ENCODE data around the gene UNC119B.
"Not testable (repeated sequence)": the region's sequence is repeated elsewhere in the genome, so short reads cannot be mapped to it uniquely, and the experiment has no call there.

The UNC119B gene

DNA sequence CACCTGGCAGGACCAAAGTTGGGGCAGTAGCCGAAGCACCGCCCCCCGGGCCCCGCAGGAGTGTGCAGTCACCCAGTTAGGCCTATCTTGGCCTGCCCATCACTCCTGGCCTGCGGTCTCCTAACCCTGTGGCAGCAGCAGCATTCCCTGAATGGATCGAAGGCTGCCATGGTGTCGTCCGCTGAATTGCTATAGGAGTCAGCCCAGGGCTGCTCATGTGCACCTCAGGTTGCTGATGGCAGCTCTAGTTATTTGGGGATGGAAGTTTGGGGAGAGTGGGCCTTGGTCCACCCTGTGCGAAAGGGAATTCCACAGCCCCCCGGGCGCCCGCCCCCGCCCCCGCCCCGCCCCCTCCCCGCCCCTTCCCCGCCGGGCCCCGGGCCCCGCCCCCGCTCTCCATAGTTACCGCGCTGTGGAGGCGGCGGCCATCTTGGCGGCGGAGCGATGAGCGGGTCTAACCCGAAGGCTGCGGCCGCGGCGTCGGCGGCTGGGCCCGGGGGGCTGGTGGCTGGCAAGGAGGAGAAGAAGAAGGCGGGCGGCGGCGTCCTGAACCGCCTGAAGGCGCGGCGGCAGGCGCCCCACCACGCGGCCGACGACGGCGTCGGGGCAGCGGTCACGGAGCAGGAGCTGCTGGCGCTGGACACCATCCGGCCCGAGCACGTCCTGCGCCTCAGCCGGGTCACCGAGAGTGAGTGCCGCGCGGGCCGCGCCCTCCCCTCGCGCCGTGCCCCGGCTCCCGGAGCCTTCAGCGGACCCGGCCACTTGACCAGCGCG, at the start of gene UNC119B:
UNC119B (plus strand) TSS at position 428 of the 774 bp plus-strand sequence; CDS start at position 445, 17 bp downstream.
- Histone ChIP-seq H3K27me3 (ENCODE audit: control insufficient read depth in 2 of 2, insufficient read depth in 2 of 2, low read length in 2 of 2) (no peaks in the 10 kb centered on the region), H3K4me1 (ENCODE audit: control insufficient read depth in 2 of 2, insufficient read depth in 2 of 2, low read length in 2 of 2) (peaks cover 14 to 16% of the 10 kb centered on the region in 2 donors), H3K9ac (ENCODE audit: low read depth in 1 of 2, low read length in 2 of 2) (peak within 1 kb of the TSS; percentile 72 to 79)

DNA sequence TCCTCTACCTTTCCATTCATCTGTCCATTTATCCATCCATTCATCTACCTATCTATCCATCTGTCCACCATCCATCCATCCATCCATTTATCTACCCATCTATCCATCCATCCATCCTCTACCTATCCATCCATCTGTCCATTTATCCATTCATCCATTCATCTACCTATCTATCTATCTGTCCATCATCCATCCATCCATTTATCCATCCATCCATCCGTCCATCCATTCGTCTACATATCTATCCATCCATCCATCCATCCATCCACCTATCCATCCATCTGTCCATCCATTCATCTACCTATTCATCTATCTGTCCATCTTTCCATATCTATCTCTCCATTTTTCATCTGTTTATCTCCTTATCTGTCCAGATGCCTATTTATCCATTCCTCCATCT, 48.8 kb upstream of the UNC119B start:
- Histone ChIP-seq H3K27ac (ENCODE audit: low read depth in 2 of 2, low read length in 2 of 2) (no peak overlapping the region), H3K4me3 (ENCODE audit: low read length in 2 of 2) (no peak overlapping the region), H3K4me1 (ENCODE audit: control insufficient read depth in 2 of 2, insufficient read depth in 2 of 2, low read length in 2 of 2) (peaks cover 2 to 10% of the 10 kb centered on the region in 2 donors), H3K9me3 (ENCODE audit: control insufficient read depth in 2 of 2, low read length in 2 of 2) (no peaks in the 10 kb centered on the region), H3K36me3 (ENCODE audit: control insufficient read depth in 2 of 2, insufficient read depth in 2 of 2, low read length in 2 of 2) (no peaks in the 10 kb centered on the region), H3K9ac (ENCODE audit: low read depth in 1 of 2, low read length in 2 of 2) (no peak overlapping the region), H3K27me3 (ENCODE audit: control insufficient read depth in 2 of 2, insufficient read depth in 2 of 2, low read length in 2 of 2) (no peaks in the 10 kb centered on the region)

More for the DNA sequence above, at the start of gene UNC119B:
- Histone ChIP-seq H3K9me3 (ENCODE audit: control insufficient read depth in 2 of 2, low read length in 2 of 2) (no peaks in the 10 kb centered on the region), H3K4me3 (ENCODE audit: low read length in 2 of 2) (peak within 1 kb of the TSS; percentile 78 to 82), H3K36me3 (ENCODE audit: control insufficient read depth in 2 of 2, insufficient read depth in 2 of 2, low read length in 2 of 2) (peaks cover 13 to 16% of the 10 kb centered on the region in 2 donors), H3K27ac (ENCODE audit: low read depth in 2 of 2, low read length in 2 of 2) (peak within 1 kb of the TSS; percentile 69 to 70)

DNA sequence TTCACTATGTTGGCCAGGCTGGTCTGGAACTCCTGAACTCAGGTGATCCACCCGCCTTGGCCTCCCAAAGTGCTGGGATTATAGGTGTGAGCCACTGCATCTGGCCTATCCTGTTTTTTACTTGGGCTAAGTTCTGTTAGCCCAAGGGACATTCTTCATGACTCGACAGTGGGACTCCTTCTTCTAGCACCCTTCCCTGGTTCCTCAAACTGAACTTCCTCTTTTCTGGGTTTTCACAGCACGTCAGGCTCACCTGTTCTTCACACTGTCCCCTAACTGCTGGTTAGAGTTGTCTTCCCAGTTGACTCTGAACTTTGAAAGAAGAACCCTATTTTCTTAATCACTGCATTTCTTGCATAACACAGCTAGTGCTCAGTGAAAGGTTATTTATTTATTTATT, 47.4 kb upstream of the UNC119B start:
- Histone ChIP-seq H3K9me3 (ENCODE audit: control insufficient read depth in 2 of 2, low read length in 2 of 2) (no peaks in the 10 kb centered on the region), H3K4me3 (ENCODE audit: low read length in 2 of 2) (no peak overlapping the region), H3K27me3 (ENCODE audit: control insufficient read depth in 2 of 2, insufficient read depth in 2 of 2, low read length in 2 of 2) (no peaks in the 10 kb centered on the region)

DNA sequence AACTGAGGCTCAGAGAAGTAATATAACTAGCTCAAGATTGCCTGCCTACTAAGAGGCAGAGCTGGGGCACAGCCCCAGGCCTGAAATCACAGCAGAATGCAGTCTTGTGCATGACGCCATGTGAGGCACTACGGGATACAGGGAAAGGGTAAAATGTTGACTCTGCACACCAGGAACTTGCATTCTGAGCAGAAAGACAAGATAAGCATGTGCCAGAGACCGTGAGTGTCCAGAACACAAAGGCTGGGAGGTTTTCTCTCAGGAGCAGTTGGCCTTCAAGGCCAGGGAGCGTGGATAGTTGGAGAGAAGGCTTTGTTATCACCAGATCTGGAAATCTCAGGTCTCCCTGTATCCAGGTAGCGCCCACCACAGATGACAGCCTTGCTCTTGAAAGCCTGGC, 46.5 kb upstream of the UNC119B start:
- Histone ChIP-seq H3K4me1 (ENCODE audit: control insufficient read depth in 2 of 2, insufficient read depth in 2 of 2, low read length in 2 of 2) (peaks cover 2 to 9% of the 10 kb centered on the region in 2 donors), H3K36me3 (ENCODE audit: control insufficient read depth in 2 of 2, insufficient read depth in 2 of 2, low read length in 2 of 2) (no peaks in the 10 kb centered on the region), H3K27me3 (ENCODE audit: control insufficient read depth in 2 of 2, insufficient read depth in 2 of 2, low read length in 2 of 2) (no peaks in the 10 kb centered on the region), H3K9me3 (ENCODE audit: control insufficient read depth in 2 of 2, low read length in 2 of 2) (no peaks in the 10 kb centered on the region), H3K27ac (ENCODE audit: low read depth in 2 of 2, low read length in 2 of 2) (no peak overlapping the region), H3K9ac (ENCODE audit: low read depth in 1 of 2, low read length in 2 of 2) (no peak overlapping the region), H3K4me3 (ENCODE audit: low read length in 2 of 2) (no peak overlapping the region)

More for the DNA sequence above, 47.4 kb upstream of the UNC119B start:
- H3K9ac ChIP-seq (ENCODE audit: low read depth in 1 of 2, low read length in 2 of 2) = no peak overlapping the region
- H3K36me3 ChIP-seq (ENCODE audit: control insufficient read depth in 2 of 2, insufficient read depth in 2 of 2, low read length in 2 of 2) = no peaks in the 10 kb centered on the region
- H3K27ac ChIP-seq (ENCODE audit: low read depth in 2 of 2, low read length in 2 of 2) = no peak overlapping the region
- H3K4me1 ChIP-seq (ENCODE audit: control insufficient read depth in 2 of 2, insufficient read depth in 2 of 2, low read length in 2 of 2) = peaks cover 2 to 10% of the 10 kb centered on the region in 2 donors

DNA sequence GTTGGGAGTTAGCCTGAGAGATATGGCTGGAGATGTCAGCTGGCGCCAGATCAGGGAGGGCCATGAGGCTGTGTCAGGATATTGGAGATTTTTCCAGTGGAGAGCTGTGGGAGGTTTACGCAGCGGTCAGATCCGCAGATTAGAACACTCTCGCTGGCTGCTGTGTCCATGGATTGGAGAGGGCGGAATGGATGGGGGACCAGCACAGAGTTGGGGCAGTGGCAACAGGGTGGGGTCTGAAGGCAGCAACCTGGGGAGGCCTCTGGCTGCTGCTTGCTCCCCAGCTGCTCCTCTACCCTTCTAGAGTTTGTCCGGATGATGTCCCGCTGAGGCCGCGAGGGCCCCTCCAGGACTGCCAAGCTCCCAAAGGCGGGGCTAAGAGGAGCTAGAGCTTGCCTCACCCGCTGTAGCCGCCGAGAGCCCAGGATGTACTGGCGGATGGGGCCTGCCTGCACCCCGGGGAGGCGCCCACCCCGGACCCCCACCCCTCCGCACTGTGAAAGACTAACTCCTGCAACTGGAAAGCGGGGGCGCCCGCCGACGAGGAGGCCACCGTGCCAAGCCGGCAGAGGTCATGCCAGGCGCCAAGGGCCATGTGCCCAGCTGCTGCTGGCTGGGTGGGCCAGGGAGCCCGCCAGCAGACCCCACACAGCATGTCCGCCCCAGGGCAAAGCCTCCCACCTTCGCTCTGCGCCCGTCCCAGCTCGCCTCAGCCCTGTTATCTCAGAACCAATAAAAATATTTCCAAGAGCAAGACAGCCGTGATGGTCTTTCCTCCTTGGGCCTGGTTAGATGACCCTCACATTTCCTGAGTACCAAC, 43.5 kb upstream of the UNC119B start:
- Histone ChIP-seq H3K27me3 (ENCODE audit: control insufficient read depth in 2 of 2, insufficient read depth in 2 of 2, low read length in 2 of 2) (no peaks in the 10 kb centered on the region), H3K4me1 (ENCODE audit: control insufficient read depth in 2 of 2, insufficient read depth in 2 of 2, low read length in 2 of 2) (peaks cover 2 to 6% of the 10 kb centered on the region in 2 donors), H3K36me3 (ENCODE audit: control insufficient read depth in 2 of 2, insufficient read depth in 2 of 2, low read length in 2 of 2) (no peaks in the 10 kb centered on the region), H3K9me3 (ENCODE audit: control insufficient read depth in 2 of 2, low read length in 2 of 2) (no peaks in the 10 kb centered on the region), H3K9ac (ENCODE audit: low read depth in 1 of 2, low read length in 2 of 2) (no peak overlapping the region), H3K27ac (ENCODE audit: low read depth in 2 of 2, low read length in 2 of 2) (no peak overlapping the region), H3K4me3 (ENCODE audit: low read length in 2 of 2) (no peak overlapping the region)

DNA sequence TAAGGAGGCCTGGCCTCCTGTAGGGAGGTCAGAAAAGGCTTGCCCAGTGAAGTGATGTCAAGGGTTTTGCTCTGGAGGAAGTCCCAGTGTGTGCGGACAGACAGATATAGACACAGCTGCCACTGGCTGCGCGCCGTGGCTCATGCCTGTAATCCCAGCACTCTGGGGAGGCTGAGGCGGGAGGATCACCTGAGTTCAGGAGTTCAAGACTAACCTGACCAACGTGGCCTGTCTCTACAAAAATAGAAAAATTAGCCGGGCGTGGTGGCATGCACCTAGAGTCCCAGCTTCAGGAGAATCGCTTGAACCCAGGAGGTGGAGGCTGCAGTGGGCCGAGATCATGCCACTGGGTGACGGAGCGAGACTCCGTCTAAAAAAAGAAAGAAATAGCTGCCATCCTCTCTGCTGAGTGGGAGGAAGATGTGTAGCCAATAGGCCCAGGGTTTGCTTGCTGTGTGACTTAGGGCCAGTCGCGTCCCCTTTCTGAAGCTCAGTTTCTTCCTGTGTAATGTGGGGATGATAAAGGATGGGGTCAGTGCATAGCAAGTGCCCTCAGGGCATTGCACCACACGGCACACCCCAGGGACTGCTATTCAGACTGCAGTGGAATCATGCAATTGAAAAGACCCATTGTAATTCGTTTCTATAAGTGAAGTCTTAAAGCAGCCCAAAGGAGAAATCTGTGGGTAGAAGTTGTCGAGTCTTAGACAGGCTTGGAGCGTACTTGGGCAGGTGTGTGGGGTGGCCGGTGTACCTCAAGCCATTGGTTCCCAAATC, 42.0 kb upstream of the UNC119B start:
- Histone ChIP-seq H3K9me3 (ENCODE audit: control insufficient read depth in 2 of 2, low read length in 2 of 2) (no peaks in the 10 kb centered on the region), H3K4me1 (ENCODE audit: control insufficient read depth in 2 of 2, insufficient read depth in 2 of 2, low read length in 2 of 2) (peaks cover 2 to 6% of the 10 kb centered on the region in 2 donors), H3K9ac (ENCODE audit: low read depth in 1 of 2, low read length in 2 of 2) (no peak overlapping the region), H3K36me3 (ENCODE audit: control insufficient read depth in 2 of 2, insufficient read depth in 2 of 2, low read length in 2 of 2) (no peaks in the 10 kb centered on the region), H3K4me3 (ENCODE audit: low read length in 2 of 2) (no peak overlapping the region), H3K27ac (ENCODE audit: low read depth in 2 of 2, low read length in 2 of 2) (no peak overlapping the region), H3K27me3 (ENCODE audit: control insufficient read depth in 2 of 2, insufficient read depth in 2 of 2, low read length in 2 of 2) (no peaks in the 10 kb centered on the region)

DNA sequence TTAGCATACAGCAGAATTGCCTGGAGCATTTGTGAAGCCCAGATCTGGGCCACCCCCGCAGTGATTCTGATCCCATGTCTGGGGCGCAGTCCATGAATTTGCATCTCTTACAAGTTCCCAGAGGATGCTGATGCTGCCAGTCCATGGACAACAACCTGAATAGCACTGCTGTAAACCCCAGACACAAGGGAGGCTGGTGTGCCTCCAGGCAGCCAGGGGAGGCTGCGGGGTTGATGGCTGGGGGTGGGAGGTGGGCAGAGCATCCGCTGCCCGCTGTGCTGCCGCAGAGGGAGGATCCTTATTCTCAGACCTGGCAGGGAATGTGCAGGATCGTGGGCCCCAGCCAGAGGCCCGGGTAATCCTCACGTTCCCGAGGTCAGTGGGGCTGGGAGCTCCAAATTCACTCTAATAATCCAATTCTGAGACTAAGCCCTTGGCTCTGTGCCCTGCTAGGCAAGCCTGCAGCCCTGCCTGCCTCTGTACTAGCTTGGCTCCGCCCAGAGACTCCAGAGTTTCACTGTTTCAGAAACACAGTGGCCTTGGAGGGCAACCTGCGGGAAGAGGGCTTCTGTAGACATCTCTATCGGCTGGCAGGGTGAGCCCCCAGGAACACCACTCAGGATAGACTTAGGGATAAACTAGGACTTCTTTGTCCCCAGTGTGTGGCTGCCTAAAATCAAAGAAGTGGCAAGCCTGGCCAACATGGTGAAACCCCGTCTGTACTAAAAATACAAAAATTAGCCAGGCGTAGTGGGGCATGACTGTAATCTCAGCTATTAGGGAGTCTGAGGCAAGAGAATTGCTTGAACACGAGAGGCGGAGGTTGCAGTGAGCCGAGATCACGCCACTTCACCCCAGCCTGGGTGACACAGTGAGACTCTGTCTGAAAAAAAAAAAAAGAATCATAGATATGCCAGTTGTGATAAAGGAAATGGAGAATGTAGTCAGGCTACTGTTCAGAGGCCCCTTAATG, 41.1 kb upstream of the UNC119B start:
- no peaks in the 10 kb centered on the region for H3K27me3 ChIP-seq (ENCODE audit: control insufficient read depth in 2 of 2, insufficient read depth in 2 of 2, low read length in 2 of 2)
- no peaks in the 10 kb centered on the region for H3K9me3 ChIP-seq (ENCODE audit: control insufficient read depth in 2 of 2, low read length in 2 of 2)
- H3K4me3 ChIP-seq (ENCODE audit: low read length in 2 of 2) = peak overlapping the region in 1 of 2 donors; percentile 3
- peaks cover 2 to 6% of the 10 kb centered on the region in 2 donors for H3K4me1 ChIP-seq (ENCODE audit: control insufficient read depth in 2 of 2, insufficient read depth in 2 of 2, low read length in 2 of 2)
- H3K9ac ChIP-seq (ENCODE audit: low read depth in 1 of 2, low read length in 2 of 2) = peak overlapping the region; percentile 26 to 41
- no peak overlapping the region for H3K27ac ChIP-seq (ENCODE audit: low read depth in 2 of 2, low read length in 2 of 2)
- no peaks in the 10 kb centered on the region for H3K36me3 ChIP-seq (ENCODE audit: control insufficient read depth in 2 of 2, insufficient read depth in 2 of 2, low read length in 2 of 2)

DNA sequence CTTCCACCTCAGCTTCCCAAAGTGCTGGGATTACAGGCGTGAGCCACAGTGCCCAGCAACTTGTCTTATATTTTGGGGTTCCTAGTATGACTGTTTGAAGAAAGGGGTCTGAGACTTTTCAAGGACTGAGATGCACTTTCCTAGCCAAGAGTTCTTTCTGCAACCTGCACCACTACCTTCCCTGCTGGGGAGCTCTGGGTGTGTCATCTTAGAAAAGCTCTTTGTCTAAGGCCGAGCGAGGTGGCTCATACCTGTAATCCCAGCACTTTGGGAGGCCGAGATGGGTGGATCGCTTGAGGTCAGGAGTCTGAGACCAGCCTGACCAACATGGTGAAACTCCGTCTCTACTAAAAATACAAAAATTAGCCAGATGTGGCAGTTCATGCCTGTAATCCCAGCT, 40.0 kb upstream of the UNC119B start:
- not testable (repeated sequence) for H3K36me3 ChIP-seq (ENCODE audit: control insufficient read depth in 2 of 2, insufficient read depth in 2 of 2, low read length in 2 of 2); H3K4me3 ChIP-seq (ENCODE audit: low read length in 2 of 2); H3K4me1 ChIP-seq (ENCODE audit: control insufficient read depth in 2 of 2, insufficient read depth in 2 of 2, low read length in 2 of 2); H3K27me3 ChIP-seq (ENCODE audit: control insufficient read depth in 2 of 2, insufficient read depth in 2 of 2, low read length in 2 of 2); H3K9me3 ChIP-seq (ENCODE audit: control insufficient read depth in 2 of 2, low read length in 2 of 2); H3K9ac ChIP-seq (ENCODE audit: low read depth in 1 of 2, low read length in 2 of 2); H3K27ac ChIP-seq (ENCODE audit: low read depth in 2 of 2, low read length in 2 of 2)

DNA sequence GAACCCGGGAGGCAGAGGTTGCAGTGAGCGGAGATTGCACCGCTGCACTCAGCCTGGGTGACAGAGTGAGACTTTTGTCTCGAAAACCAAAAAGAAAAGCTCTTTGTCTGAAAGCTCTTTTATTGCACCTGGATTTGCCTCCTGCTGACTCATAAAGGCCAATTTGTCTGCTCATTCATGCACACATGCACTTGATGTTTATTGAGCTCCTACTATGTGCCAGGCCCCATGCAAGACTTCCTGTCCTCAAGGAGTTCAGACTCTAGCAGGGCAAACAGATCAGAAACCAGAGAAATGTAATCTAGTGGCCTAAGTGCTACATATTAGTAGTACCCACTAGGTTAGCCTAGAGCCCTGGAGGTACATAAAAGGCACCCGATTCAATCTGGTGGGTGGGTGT, 39.6 kb upstream of the UNC119B start:
- H3K9ac ChIP-seq (ENCODE audit: low read depth in 1 of 2, low read length in 2 of 2) = no peak overlapping the region
- peaks cover 2 to 6% of the 10 kb centered on the region in 2 donors for H3K4me1 ChIP-seq (ENCODE audit: control insufficient read depth in 2 of 2, insufficient read depth in 2 of 2, low read length in 2 of 2)
- H3K27me3 ChIP-seq (ENCODE audit: control insufficient read depth in 2 of 2, insufficient read depth in 2 of 2, low read length in 2 of 2) = no peaks in the 10 kb centered on the region
- no peak overlapping the region for H3K27ac ChIP-seq (ENCODE audit: low read depth in 2 of 2, low read length in 2 of 2)
- H3K4me3 ChIP-seq (ENCODE audit: low read length in 2 of 2) = no peak overlapping the region
- no peaks in the 10 kb centered on the region for H3K9me3 ChIP-seq (ENCODE audit: control insufficient read depth in 2 of 2, low read length in 2 of 2)
- no peaks in the 10 kb centered on the region for H3K36me3 ChIP-seq (ENCODE audit: control insufficient read depth in 2 of 2, insufficient read depth in 2 of 2, low read length in 2 of 2)

Data from mucosa of rectum (tissue), 2 donors.